ENCODE data around the gene CAST.

CAST gene

GRCh38 chr5:96751203-96752169 lies 89.3 kb downstream of the CAST start:
- DNase-seq = no peak

DNA sequence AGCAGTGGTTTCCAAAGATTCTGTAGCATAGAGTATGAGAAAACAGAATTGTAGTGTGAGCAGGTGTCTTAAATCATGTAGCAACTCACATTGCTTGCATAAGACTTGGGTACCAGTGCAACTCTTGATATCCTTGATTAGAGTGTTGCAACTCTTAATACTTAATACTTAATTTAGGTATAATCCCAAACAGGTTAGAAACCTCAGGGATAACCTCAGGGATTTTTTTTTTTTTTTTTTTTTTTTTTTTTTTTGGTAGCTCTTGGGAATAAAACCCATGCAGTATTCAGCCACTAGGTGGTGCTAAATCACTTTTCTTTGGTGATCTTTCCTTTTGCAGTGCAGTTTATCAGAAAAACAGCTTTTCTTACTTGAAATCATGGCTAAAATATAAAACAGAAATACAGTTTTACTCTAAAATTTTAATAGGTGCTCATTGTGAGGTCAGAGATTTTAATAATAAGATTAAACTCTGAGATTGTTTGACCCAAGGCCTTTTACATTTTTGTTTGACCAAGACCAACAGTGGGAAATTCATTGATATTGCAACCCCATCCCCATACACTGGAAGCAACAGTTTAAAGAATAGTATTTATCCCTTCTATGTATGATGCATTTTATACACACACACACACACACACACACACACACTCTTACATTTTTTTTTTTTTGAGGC lies 90.3 kb downstream of the CAST start:
- DNase-seq = peak in 1 of 2 experiments; percentile 66

GRCh38 chr5:96753017-96753397 lies 90.8 kb downstream of the CAST start:
- DNase-seq = no peak

- no peak for DNase-seq
Observed at GRCh38 chr5:96753848-96754247, 91.7 kb downstream of the CAST start.

- DNase-seq = no peak
Observed at GRCh38 chr5:96755851-96756250, 93.7 kb downstream of the CAST start.

- DNase-seq = no peak
Observed at GRCh38 chr5:96756985-96757384, 94.8 kb downstream of the CAST start.

GRCh38 chr5:96758621-96759020 lies 96.4 kb downstream of the CAST start:
- DNase-seq = no peak

GRCh38 chr5:96761618-96762017 lies 99.4 kb downstream of the CAST start:
- no peak for DNase-seq

DNA sequence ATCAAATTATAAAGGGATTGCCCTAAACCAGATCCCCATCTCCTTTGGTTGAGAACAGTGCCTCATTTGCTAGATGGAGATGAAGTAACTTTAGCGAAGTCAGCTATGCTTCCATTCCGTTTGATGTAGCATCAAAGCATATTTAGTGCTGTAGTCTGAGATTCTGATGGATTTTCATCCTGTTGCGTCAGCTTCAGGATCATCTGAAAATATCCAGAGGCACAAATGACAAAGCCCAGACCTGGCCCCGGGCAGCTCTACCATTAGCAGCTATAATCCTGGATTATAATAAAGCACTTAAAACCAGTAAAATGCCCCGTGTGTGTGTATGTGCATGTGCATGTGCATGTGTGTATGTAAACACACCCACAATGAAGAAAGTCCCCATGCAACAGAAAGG lies 100.8 kb downstream of the CAST start:
- DNase-seq = no peak

DNA sequence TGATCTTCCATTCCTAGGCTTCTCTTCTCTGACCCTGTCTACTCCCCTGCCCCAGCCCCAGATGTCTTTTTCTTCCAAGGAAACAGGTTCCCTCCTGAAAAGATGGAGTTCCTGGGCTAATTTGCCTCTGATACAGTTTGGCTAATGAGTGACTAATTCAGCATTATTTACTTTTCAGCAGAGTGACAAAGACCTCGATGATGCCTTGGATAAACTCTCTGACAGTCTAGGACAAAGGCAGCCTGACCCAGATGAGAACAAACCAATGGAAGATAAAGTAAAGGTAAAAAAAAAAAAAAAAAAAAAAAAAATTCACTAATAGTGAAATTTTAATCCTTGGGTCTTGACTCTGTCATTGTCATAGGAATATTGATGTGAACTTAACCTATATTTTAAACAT lies 102.9 kb downstream of the CAST start:
- no peak for DNase-seq

- no peak for DNase-seq
Observed at GRCh38 chr5:96768708-96769251, 106.6 kb downstream of the CAST start.

- DNase-seq = no peak
Observed at GRCh38 chr5:96771395-96771794, 109.2 kb downstream of the CAST start.

GRCh38 chr5:96772111-96772510 lies 109.9 kb downstream of the CAST start:
- DNase-seq = no peak

DNA sequence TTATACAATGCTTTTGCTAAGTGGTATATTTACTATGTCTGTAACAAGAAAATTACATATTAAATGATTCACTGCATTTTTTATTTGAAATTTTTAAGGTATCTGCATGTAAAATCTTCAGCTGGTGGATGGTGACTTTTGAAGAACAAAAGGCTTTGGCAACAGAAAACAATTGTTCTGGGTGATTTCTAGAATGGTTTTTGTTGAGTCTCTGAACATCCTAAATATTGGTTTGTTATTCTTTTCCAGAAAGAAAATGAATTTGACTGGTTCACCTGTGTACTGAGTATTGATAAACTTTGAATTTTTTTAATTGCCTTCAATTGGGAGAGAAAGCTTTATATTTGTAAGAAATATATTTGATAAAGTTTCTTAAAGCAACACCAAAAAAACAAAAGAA lies 110.4 kb downstream of the CAST start:
- DNase-seq = no peak

DNA sequence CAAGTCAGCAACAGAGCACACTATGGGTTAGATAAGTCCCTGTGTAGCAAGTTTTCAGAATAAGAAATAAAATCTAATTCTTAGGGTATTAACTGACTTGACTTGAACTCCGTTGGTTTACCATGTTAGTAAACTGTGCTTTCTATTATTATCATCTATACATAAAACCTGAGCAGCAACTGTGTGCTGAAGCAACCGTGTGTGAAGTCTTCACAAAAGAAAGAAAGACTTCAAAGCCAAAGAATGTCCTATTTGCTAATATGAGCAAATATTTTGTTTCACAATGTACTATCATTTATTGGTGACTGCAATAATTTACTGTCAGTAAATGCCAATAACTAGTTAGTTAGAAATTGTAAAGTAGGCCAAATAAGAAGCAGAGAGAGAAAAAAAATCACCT lies 112.9 kb downstream of the CAST start:
- no peak for DNase-seq

- DNase-seq = no peak
Observed at GRCh38 chr5:96775689-96776088, 113.5 kb downstream of the CAST start.

DNA sequence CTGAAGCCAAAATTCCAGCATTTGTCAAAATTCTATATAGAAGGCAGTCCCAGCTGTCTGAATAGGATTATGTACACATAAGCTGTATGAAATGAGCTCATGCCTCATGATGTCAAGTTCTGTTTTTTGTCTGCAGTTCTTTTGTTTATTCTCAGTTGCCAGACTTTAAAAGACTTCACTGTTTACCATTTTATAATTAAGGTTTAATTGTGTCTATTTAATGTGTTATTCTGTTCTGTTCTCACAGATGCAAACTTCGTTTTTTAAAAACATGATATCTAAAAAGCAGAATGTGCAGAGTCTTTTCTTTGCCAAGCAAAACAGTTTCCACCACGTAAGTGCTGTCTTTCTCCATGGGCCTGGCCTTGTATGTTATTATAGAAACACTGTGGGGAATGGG lies 114.4 kb downstream of the CAST start:
- DNase-seq = no peak

- DNase-seq = no peak
Observed at GRCh38 chr5:96778409-96778808, 116.2 kb downstream of the CAST start.

- DNase-seq = no peak
Observed at GRCh38 chr5:96780626-96781025, 118.5 kb downstream of the CAST start.

GRCh38 chr5:96781031-96781971 lies 119.1 kb downstream of the CAST start:
- DNase-seq = peak in 1 of 2 experiments; percentile 29

DNA sequence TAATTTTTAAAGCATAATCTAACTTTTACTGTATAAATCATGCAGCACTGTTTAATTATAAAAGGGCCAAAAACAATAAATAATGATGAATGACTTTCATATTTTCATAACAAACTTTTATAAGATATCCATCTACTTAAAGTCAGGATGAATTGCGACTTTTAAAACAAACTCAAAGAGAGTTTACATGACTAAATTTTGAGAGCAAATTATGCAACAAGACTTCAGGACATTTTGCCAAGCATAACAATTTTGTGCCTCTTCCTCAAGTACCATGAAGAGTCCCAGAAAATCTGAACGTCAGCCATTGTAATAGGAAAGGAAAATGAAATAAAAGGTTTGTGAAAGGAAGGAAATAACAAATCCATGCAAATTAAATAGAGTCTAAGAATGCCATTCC lies 121.2 kb downstream of the CAST start:
- no peak for DNase-seq

DNA sequence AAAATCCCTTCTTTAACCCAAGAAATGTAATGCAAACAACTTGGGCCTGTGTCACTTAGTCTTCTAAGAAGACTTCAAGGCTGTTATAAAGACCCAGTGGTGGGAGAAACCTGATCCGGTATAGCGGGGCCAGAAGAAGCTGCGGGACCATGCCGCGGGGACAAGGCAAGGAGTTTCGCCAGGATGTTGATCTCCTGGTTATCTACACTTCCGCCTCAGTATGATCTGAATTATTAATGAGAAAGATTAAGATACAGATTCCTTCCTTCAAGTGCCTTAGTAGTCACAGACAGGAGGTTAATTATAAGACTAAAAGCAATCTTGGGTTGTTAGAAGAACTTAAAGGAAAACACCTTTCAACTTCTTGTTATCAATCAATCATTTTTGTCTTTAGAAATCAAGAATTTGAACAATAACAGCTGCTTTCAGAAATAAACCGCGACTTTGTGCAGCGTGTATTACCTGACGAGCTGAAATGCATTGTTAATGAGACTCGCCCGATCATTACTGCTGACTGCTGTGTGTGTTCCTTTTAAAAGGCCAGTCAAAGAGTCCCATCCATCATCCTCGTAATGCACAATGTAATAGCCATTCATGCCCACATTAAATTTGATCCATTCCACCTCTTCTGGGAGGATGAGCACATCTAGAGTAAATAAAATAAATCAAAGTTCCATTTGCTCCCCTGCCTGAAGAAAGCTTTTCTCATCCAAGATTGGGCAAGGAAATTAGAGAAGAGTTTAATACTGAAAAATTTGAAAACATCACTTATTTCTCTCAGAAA lies 123.3 kb downstream of the CAST start:
- DNase-seq = no peak
